H7 (cell line): ENCODE results near the gene PRKAG2. TPM values are rescaled to one million over a fixed set of nuclear protein-coding genes. Genes with fewer than 3 reads are reported as not detected.

Experiments used
- DNase-seq: peaks from one replicate; pipeline ENCODE4 v3.0.0; 2012
- H3K27me3 ChIP-seq: 2 replicates; pipeline ENCODE4 v1.6.0; 2011; ENCODE audit warnings: mild to moderate bottlenecking, low read length; ENCODE audit not compliant: control insufficient read depth, insufficient read depth
- H3K36me3 ChIP-seq: replicated peaks from 2 replicates; pipeline ENCODE4 v1.5.1; 2011; ENCODE audit warnings: low read length; ENCODE audit not compliant: control insufficient read depth, insufficient read depth
- H3K4me3 ChIP-seq: 2 replicates; pipeline ENCODE4 v1.5.1; 2011; ENCODE audit warnings: low read depth, mild to moderate bottlenecking, control low read depth, low read length, moderate library complexity; ENCODE audit not compliant: insufficient read depth
- total RNA-seq: library from RNA; depleted of rRNA; stranded (reverse); fragments of >200 nt; shearing (Covaris generic); gene quantifications from 2 replicates; pipeline ENCODE4 v1.2.3, GENCODE V29; 2014

PRKAG2 gene
- total RNA-seq, 1 experiment from 2014 or later, result 6.0 TPM

DNA sequence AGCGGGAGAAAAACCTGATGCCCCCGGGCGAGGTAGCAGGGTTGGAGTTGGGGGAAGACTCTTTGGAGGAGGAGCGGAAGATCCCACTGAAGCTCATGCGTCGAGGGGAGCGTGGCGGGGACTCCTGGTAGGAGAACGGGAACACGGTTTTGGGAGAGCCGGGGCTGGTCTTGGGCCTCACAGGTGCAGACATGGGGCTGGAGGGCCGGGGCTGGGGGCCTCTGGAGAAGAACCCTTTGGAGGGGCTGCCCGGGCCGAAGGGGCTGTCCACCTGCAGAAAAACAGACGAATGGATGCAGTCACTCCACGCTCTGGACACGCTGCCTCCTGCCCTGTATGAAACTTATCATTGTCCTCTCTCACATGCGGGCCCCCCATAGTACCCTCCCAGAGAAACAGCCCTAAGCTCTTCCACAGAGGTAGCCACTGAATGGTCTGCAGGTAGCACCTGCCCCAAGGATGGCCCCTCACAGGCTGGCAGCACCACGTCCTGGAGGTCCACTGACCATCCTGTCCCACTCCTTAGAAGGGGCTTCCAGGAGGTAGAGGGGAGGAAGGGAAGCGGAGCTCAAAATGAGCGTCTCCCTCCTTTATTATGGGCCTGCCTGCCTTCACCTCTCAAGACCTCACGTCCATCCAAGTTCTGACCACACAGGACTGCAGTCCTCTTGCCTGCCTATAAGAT, 95.6 kb downstream of the PRKAG2 start:
- no peaks in the 10 kb centered on the region for H3K36me3 ChIP-seq
- no peak overlapping the region for H3K4me3 ChIP-seq
- peaks cover 3% of the 10 kb centered on the region; the same call in 1 of the 2 replicates for H3K27me3 ChIP-seq
- DNase-seq, result no peak

DNA sequence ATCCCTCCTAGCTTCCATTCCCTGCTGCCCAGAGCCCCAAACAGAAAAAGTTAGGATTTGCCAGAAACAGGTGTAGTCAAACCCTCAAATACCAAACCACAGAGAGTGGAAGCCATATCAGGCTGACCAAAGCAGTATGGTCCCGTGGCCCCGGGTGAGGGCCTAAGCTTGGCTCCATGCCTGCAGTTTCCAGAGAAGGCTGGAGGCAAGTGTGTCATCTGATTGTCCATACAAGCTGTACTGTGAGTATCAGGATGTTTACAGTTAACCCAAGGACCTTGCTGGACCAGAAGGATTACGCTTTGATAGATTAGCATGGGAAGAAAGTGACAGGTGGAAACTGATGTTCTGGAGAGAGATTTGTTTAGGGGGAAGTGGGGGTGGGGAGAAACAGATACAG, 96.3 kb downstream of the PRKAG2 start:
- Histone ChIP-seq H3K36me3 (no peaks in the 10 kb centered on the region), H3K4me3 (no peak overlapping the region), H3K27me3 (peaks cover 3% of the 10 kb centered on the region; the same call in 1 of the 2 replicates)
- DNase-seq, result no peak

DNA sequence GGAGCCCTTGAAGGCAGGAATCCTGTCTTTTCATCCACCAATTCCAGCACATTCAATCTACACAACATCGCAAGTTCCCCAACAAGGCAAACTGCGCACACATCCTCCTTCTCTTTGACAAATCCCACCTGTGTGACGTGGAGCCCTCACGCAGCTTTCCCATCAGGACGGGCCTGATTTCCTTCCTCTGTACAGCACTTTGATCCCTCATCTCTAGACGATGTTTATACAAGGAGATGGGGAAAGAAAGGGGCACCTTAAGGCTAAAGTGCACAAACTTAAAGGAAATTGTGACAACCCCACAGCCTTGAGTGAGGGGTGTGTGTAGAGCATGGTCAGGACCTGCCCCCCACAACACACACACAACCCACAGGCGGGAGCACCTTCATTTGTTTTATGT, 97.2 kb downstream of the PRKAG2 start:
- DNase-seq, result no peak
- H3K27me3 ChIP-seq, result peaks cover 3% of the 10 kb centered on the region; the same call in 1 of the 2 replicates
- no peak overlapping the region for H3K4me3 ChIP-seq
- H3K36me3 ChIP-seq, result no peaks in the 10 kb centered on the region

DNA sequence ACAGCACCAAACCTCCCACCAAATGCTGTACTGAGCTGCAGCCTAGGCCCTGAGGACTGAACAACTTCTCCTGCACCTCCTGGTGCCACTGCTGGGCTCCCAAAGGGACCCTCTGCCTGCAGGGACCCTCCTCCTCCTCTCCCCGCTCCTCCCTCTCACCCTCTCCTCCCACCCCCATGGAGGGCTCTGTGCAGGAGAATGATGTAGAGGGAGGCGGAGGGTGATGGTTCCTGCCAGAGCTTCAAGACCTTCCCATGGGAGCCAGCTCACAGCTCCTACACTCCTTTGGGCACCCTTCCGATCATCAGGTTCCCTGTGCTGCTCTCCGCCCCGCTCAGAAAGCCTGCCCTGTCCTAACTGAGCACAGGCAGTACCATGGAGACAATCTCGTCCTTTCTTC, 97.7 kb downstream of the PRKAG2 start:
- Histone ChIP-seq H3K27me3 (peaks cover 3% of the 10 kb centered on the region; the same call in 1 of the 2 replicates), H3K4me3 (no peak overlapping the region), H3K36me3 (no peaks in the 10 kb centered on the region)
- DNase-seq, result no peak

DNA sequence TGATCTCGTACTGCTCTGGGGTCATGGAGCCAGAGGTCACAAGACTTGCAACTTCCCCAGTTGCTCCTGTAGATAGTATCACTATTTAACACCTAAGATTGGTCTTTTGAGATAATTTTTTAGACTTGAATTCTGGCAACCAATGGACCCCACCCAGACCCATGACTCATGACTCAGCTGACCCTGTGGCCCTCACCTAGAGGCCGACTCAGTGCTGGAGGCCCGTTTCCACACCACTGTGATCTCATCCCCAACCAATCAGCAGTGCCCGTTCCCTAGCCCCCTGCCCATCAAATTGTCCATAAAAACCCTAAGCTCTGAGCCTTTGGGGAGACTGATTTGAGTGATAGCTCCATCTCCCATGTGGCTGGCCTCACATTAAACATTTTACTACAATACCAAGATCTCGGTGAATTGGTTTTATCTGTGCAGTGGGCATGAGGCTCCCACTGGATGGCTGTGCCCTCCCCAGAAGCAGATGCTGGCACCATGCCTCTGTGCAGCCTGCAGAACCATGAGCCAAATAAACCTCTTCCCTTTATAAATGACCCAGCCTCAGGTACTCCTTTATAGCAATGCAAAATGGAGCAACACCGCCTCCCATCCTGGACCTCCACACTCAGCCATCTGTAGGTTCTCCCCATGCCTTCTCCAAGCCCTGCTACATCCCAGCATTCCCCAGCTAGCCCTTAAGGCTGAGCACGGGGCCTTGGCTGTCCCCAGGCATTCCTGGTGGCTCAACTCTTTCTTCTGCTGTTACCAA, 98.8 kb downstream of the PRKAG2 start:
- H3K4me3 ChIP-seq, result no peak overlapping the region
- H3K36me3 ChIP-seq, result no peaks in the 10 kb centered on the region
- no peak for DNase-seq
- H3K27me3 ChIP-seq, result peaks cover 3% of the 10 kb centered on the region; the same call in 1 of the 2 replicates

DNA sequence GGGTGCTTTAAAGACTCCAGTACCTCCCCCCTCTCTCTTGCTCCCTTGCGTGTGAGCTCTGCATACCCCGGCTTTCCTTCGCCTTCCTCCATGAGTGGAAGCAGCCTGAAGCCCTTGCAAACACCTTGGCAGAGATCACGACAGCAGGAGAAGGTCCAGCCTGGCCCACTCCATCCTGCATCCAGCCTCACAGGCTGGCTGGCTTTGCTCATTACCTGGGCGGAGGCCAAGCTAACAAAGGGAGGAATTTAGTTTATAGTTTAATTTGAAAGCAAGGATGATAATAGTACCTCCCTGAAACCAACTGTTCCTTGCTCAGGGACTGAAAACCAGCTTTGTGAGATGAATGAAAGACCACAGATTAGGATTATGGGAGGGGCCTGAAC, 99.4 kb downstream of the PRKAG2 start:
- H3K36me3 ChIP-seq, result no peaks in the 10 kb centered on the region
- H3K4me3 ChIP-seq, result no peak overlapping the region
- peaks cover 2% of the 10 kb centered on the region; the same call in 1 of the 2 replicates for H3K27me3 ChIP-seq
- DNase-seq, result no peak

DNA sequence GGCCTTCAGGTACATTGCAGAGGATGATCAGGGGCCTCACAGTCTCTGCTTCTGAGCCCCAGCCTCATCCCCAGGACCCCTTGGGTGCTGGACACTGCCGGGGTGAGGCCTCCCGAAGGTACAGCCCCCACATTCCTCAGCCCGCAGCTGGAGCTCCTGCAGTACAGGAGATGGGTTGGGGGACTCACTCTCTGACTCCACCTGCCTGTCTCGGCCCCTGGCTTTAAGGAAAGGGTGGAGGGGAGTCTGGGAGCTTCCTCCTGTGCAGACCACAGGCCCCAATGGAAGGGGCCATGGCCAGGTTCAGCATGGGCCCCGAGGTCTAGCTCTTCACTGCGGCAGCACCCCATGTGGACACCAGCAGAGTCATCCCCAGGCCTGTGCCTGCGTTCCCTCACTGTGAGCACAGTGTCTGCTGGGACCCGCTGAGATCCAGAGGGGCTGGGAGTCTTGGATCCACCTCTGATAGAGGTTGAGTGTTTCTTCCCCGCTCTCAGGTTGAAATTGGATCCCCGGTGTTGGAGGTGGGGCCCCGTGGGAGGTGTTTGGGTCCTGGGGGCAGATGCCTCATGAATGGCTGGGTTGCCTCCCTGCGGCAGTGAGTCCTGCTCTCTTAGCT, 99.9 kb downstream of the PRKAG2 start:
- peak; percentile 24 for DNase-seq
- H3K36me3 ChIP-seq, result no peaks in the 10 kb centered on the region
- no peak overlapping the region for H3K4me3 ChIP-seq
- no peaks in the 10 kb centered on the region; the same call in 1 of the 2 replicates for H3K27me3 ChIP-seq

DNA sequence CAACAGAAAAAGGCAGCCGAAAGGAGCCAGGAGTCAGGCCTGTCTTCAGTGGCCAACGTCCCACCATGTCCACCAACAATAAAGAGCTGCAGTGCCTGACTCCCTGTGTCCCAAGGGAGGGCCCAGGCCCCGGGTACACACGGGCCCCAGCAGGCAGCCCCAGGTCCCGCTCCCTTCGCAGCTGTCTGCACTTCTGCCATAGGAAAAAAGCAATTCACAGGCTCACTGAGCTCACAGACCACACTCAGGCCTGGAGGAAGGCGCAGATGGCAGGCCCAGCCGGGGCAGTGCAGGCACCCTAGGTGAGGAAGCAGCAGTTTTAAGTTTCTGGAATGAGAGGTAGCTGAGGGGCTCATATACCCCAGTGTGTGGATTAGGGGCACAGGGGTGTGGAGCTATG, 100.5 kb downstream of the PRKAG2 start:
- H3K36me3 ChIP-seq, result no peaks in the 10 kb centered on the region
- no peaks in the 10 kb centered on the region; the same call in 1 of the 2 replicates for H3K27me3 ChIP-seq
- no peak overlapping the region for H3K4me3 ChIP-seq
- DNase-seq, result peak; percentile 27

DNA sequence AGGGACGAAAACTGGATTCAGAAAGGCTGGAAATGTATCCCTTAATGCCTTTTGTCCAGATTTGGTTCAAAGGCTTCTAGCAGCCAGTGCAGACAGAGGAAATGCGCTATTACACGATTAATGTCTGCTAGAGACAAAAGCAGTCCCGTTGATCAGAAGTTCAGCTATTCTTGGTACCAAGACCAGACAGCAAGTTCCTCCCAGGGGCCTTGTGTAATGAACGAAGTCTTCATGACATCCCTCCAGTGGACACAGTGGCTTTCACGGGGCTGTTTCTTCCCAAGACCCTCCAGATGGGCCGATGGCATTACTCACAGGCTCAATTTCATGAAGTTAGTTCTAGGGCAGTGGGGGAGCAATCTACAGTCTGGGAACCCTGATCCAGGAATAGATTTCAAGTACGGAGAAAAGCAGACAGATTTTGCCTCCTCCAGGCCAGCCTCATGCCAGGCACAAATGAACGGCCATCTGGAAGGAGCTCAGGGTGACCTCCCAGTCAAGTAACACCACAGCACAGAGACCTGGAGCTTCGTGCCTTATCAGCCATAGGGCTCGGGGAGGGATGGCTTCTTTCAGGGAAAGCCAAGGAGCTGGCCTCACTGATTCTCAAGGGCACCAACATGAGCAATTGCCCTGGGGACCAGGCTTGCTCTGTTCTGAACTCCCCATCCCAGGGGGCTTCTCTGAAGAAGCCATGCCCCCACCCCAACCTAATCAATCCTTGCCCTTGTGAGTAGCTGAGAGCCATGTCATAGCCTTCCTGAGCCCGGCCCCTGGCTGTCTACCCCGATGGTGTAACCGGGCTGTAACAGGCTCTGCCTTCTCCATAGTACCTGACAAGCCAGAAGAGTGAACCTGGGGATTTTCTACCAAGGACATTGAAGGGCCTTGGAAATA, 101.1 kb downstream of the PRKAG2 start:
- peak; percentile 19 for DNase-seq
- no peaks in the 10 kb centered on the region for H3K36me3 ChIP-seq
- H3K27me3 ChIP-seq, result no peaks in the 10 kb centered on the region; the same call in 1 of the 2 replicates
- no peak overlapping the region for H3K4me3 ChIP-seq

DNA sequence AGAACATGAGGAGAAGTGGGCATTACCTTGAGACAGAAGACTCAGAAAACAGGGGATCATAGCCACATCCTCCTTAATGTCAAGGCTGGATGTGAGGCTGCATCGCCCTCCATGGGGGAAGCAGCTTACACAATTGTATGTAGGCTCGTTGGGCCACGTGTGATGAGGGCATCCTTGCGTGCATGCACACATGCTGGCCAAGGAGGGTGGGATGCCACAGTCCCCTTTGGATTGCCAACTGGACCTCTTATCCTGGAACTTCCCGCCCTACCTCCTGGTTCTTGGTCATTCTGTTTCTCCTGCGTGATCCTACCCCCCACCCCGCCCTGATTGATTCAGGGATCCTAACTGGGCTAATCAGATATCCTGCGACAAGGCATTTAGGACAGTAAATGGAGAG, 102.0 kb downstream of the PRKAG2 start:
- Histone ChIP-seq H3K27me3 (no peaks in the 10 kb centered on the region; the same call in 1 of the 2 replicates), H3K36me3 (no peaks in the 10 kb centered on the region)

DNA sequence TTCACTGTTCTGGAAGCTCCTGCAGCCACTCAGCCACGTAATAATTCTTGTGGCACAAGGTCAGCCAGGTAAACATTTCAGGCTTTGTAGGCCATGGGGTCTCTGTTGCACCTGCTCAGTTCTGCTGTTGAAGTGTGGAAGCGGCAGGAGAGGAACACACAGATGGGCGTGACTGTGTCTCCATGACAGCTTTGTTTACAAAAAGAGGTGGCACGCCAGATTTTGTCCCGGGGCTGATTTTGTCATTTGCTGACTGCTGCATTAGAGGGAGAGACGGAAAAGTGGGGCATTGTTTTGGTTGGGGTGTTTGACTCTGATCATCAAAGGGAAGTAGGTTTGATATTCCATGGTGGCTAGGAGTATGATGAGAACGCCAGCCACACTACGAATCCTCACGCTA, 103.1 kb downstream of the PRKAG2 start:
- no peaks in the 10 kb centered on the region for H3K36me3 ChIP-seq
- no peak overlapping the region for H3K4me3 ChIP-seq
- DNase-seq, result no peak

More for the DNA sequence above, 102.0 kb downstream of the PRKAG2 start:
- no peak overlapping the region for H3K4me3 ChIP-seq
- DNase-seq, result peak; percentile 22

DNA sequence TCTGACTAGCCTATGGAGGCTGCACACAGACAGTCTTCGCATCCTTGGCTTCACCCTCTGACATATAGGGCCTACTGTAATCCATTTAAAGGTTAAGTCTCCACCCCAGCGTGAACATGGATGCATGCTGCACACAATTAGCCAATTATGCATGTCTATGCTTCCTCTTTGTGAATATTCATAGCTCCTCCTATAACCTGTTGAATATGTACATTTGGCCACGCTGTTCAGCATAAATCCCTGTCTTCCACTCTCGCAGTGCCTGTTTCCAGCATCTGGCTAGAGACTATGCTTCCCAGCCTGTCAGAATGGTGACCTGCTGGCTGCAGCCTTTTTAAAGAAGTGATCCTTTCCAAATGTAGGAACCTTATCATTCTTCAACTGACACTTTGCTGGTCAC, 106.7 kb downstream of the PRKAG2 start:
- Histone ChIP-seq H3K27me3 (no peaks in the 10 kb centered on the region; the same call in 1 of the 2 replicates), H3K36me3 (no peaks in the 10 kb centered on the region), H3K4me3 (no peak overlapping the region)
- DNase-seq, result no peak

More for the DNA sequence above, 103.1 kb downstream of the PRKAG2 start:
- no peaks in the 10 kb centered on the region; the same call in 1 of the 2 replicates for H3K27me3 ChIP-seq

DNA sequence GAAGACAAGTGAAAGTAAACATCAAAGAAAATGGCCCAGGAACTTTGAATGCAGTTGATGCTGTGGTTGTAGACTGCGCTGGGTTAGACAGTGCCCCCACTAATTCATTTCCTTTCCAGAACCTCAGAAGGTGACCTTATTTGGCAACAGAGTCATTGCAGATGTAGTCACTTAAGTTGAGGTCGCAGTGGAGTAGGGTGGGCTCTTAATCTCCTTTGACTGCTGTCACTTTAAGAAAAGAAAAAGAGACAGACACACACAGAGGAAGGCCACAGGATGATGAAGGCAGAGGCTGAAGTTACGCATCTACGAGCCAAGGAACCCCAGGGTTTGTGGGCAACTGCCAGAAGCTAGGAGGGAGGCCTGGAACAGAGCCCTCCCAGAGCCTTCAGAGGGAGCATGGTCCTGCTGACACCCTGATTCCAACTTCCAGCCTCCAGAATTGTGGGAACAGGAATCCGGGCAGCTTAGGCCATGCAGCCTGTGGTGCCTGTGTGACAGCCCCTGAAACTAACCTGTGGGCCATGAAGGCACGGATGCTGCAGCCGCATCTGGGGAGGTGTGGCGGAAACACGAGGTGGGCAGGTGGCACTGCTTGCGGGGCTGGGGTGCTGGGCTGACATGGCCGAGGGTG, 107.6 kb downstream of the PRKAG2 start:
- no peaks in the 10 kb centered on the region for H3K36me3 ChIP-seq
- H3K4me3 ChIP-seq, result no peak overlapping the region
- H3K27me3 ChIP-seq, result no peaks in the 10 kb centered on the region; the same call in 1 of the 2 replicates
- no peak for DNase-seq
